IMR-90 (cell line): ENCODE results near the gene BCL2L1. TPM values are rescaled to one million over a fixed set of nuclear protein-coding genes. Genes with fewer than 3 reads are reported as not detected.
A peak's percentile ranks its signal among the peaks of the same experiment; 100 is the strongest.

Experiments
- ATAC-seq: fragments of 200-7000 bp; cut with Tn5 transposase; 2 replicates; pipeline ENCODE4 v1.9.1; 2020; ENCODE audit warnings: low read depth, mild to moderate bottlenecking, moderate library complexity
- BruUV-seq: library from RNA; stranded (reverse); fragments of 400-500 nt; replicated peaks from 2 replicates; lab custom pipeline; 2021; lab: Mats Ljungman, UMichigan
- CTCF ChIA-PET: fragments of 300-600 bp; formaldehyde crosslinking; extraction: SDS; loops from one replicate; lab custom pipeline; 2021; ENCODE audit warnings: antibody characterized with exemption; lab: Yijun Ruan, JAX
- POLR2A ChIA-PET: fragments of 300-600 bp; sonication (Branson Sonifier 250); formaldehyde crosslinking; loops from one replicate; lab custom pipeline; 2022; ENCODE audit warnings: antibody characterized with exemption; ENCODE audit not compliant: unreplicated experiment; lab: Charles Lee
- DNase-seq: peaks from one replicate; pipeline ENCODE4 v3.0.0; 2013
- H2AFZ ChIP-seq: replicated peaks from 2 replicates; pipeline ENCODE3; 2013; ENCODE audit warnings: low read length, mild to moderate bottlenecking; ENCODE audit not compliant: poor library complexity
- H2AK5ac ChIP-seq: 2 replicates; pipeline ENCODE4 v1.6.1; 2013; ENCODE audit warnings: low read depth, low read length, inconsistent platforms
- H2AK9ac ChIP-seq: replicated peaks from 2 replicates; pipeline ENCODE3; 2013; ENCODE audit warnings: mild to moderate bottlenecking, low read depth, low read length, moderate library complexity; ENCODE audit not compliant: poor library complexity
- H2BK120ac ChIP-seq: 2 replicates; pipeline ENCODE4 v1.6.1; 2013; ENCODE audit warnings: low read depth, low read length, inconsistent platforms
- H2BK15ac ChIP-seq: 3 replicates; pipeline ENCODE4 v1.6.1; 2013; ENCODE audit warnings: low read depth, low read length, inconsistent platforms
- H2BK20ac ChIP-seq: 2 replicates; pipeline ENCODE4 v1.6.1; 2013; ENCODE audit warnings: low read depth, mild to moderate bottlenecking, inconsistent platforms, low read length, moderate library complexity
- H2BK5ac ChIP-seq: 2 replicates; pipeline ENCODE4 v1.6.1; 2013; ENCODE audit warnings: mild to moderate bottlenecking, low read depth, low read length, inconsistent platforms; ENCODE audit not compliant: poor library complexity, severe bottlenecking
- H3K14ac ChIP-seq: replicated peaks from 2 replicates; pipeline ENCODE4 v1.6.1; 2013; ENCODE audit warnings: low read depth, low read length, inconsistent platforms
- H3K18ac ChIP-seq: 2 replicates; pipeline ENCODE4 v1.6.1; 2013; ENCODE audit warnings: low read depth, low read length, control low read depth
- H3K23ac ChIP-seq: 2 replicates; pipeline ENCODE4 v1.6.1; 2013; ENCODE audit warnings: low read depth, low read length, inconsistent platforms
- H3K27ac ChIP-seq: 2 replicates; pipeline ENCODE4 v1.5.1; 2013; ENCODE audit warnings: mild to moderate bottlenecking, control low read depth, low read length; ENCODE audit not compliant: insufficient read depth
- H3K27me3 ChIP-seq: 2 replicates; pipeline ENCODE4 v1.6.1; 2013; ENCODE audit warnings: low read length; ENCODE audit not compliant: control insufficient read depth, insufficient read depth
- H3K36me3 ChIP-seq: 2 replicates; pipeline ENCODE4 v1.6.1; 2013; ENCODE audit warnings: low read length, mixed read lengths; ENCODE audit not compliant: control insufficient read depth, insufficient read depth
- H3K4ac ChIP-seq: 2 replicates; pipeline ENCODE4 v1.6.1; 2013; ENCODE audit warnings: low read depth, low read length, inconsistent platforms
- H3K4me1 ChIP-seq: 2 replicates; pipeline ENCODE4 v1.6.1; 2013; ENCODE audit warnings: low read length, mixed read lengths; ENCODE audit not compliant: control insufficient read depth, insufficient read depth
- H3K4me2 ChIP-seq: 2 replicates; pipeline ENCODE4 v1.6.1; 2013; ENCODE audit warnings: low read depth, mild to moderate bottlenecking, control low read depth, low read length, moderate library complexity
- H3K4me3 ChIP-seq: 2 replicates; pipeline ENCODE4 v1.5.1; 2013; ENCODE audit warnings: low read depth, mild to moderate bottlenecking, control low read depth, low read length, moderate library complexity; ENCODE audit not compliant: insufficient read depth
- H3K56ac ChIP-seq: 2 replicates; pipeline ENCODE4 v1.6.1; 2013; ENCODE audit warnings: low read length, inconsistent platforms; ENCODE audit not compliant: insufficient read depth; ENCODE audit errors: extremely low read depth
- H3K79me1 ChIP-seq, 2 experiments: 2 replicates each; pipeline ENCODE4 v1.6.1; 2013; ENCODE audit warnings: low read length in 2 of 2, inconsistent platforms in 1 of 2, low read depth in 1 of 2
- H3K9ac ChIP-seq: 2 replicates; pipeline ENCODE4 v1.6.1; 2013; ENCODE audit warnings: low read depth, low read length, control low read depth
- H3K9me1 ChIP-seq: 2 replicates; pipeline ENCODE4 v1.6.1; 2013; ENCODE audit warnings: low read length, inconsistent platforms; ENCODE audit not compliant: insufficient read depth
- H3K9me3 ChIP-seq: 2 replicates; pipeline ENCODE4 v1.6.1; 2013; ENCODE audit warnings: low read length; ENCODE audit not compliant: control insufficient read depth, insufficient read depth
- H4K20me1 ChIP-seq: 2 replicates; pipeline ENCODE4 v1.6.1; 2013; ENCODE audit warnings: low read length, inconsistent platforms; ENCODE audit not compliant: insufficient read depth
- H4K5ac ChIP-seq: 2 replicates; pipeline ENCODE4 v1.6.1; 2013; ENCODE audit warnings: mild to moderate bottlenecking, low read depth, low read length, control low read depth
- H4K8ac ChIP-seq, 2 experiments: 2 replicates each; pipeline ENCODE4 v1.6.1; 2013; ENCODE audit warnings: low read depth in 2 of 2, low read length in 2 of 2, control low read depth in 1 of 2, inconsistent platforms in 1 of 2
- H4K91ac ChIP-seq: 2 replicates; pipeline ENCODE4 v1.6.1; 2013; ENCODE audit warnings: low read depth, low read length, inconsistent platforms; ENCODE audit not compliant: insufficient read depth
- BHLHE40 ChIP-seq: fragments of 150-350 bp; IDR thresholded peaks from 2 replicates; pipeline ENCODE4 v1.6.1; 2016; ENCODE audit warnings: mild to moderate bottlenecking, low read depth, low read length
- CEBPB ChIP-seq: IDR thresholded peaks from 2 replicates; pipeline ENCODE4 v1.6.1; 2012; ENCODE audit warnings: low read depth, low read length, improper control_type of control experiment
- CHD1 ChIP-seq: IDR thresholded peaks from 2 replicates; pipeline ENCODE4 v1.6.1; 2012; ENCODE audit warnings: low read depth, low read length, improper control_type of control experiment
- CTCF ChIP-seq: conservative IDR thresholded peaks from 2 replicates; pipeline ENCODE4 v1.5.1; 2012; ENCODE audit warnings: mild to moderate bottlenecking, low read depth, low read length, improper control_type of control experiment
- ELK1 ChIP-seq: fragments of 150-350 bp; IDR thresholded peaks from 2 replicates; pipeline ENCODE4 v1.6.1; 2016; ENCODE audit warnings: low read depth, mild to moderate bottlenecking, low read length, moderate library complexity, borderline replicate concordance
- MAFK ChIP-seq: IDR thresholded peaks from 2 replicates; pipeline ENCODE4 v1.6.1; 2012; ENCODE audit warnings: low read depth, low read length, improper control_type of control experiment
- MAZ ChIP-seq: IDR thresholded peaks from 2 replicates; pipeline ENCODE4 v1.6.1; 2012; ENCODE audit warnings: low read depth, mild to moderate bottlenecking, low read length, improper control_type of control experiment, moderate library complexity, borderline replicate concordance
- MXI1 ChIP-seq: IDR thresholded peaks from 2 replicates; pipeline ENCODE4 v1.6.1; 2012; ENCODE audit warnings: low read depth, mild to moderate bottlenecking, low read length, moderate library complexity, borderline replicate concordance
- NFE2L2 ChIP-seq: fragments of 150-350 bp; IDR thresholded peaks from 2 replicates; pipeline ENCODE4 v1.6.1; 2016; ENCODE audit warnings: low read depth, mild to moderate bottlenecking, low read length
- RCOR1 ChIP-seq: IDR thresholded peaks from 2 replicates; pipeline ENCODE4 v1.6.1; 2012; ENCODE audit warnings: mild to moderate bottlenecking, low read length, improper control_type of control experiment; ENCODE audit not compliant: insufficient replicate concordance
- SMC3 ChIP-seq: fragments of 150-350 bp; IDR thresholded peaks from 2 replicates; pipeline ENCODE4 v1.6.1; 2016; ENCODE audit warnings: low read depth, mild to moderate bottlenecking, antibody characterized with exemption, low read length, moderate library complexity
- USF2 ChIP-seq: fragments of 150-350 bp; IDR thresholded peaks from 2 replicates; pipeline ENCODE4 v1.6.1; 2017; ENCODE audit warnings: mild to moderate bottlenecking, antibody characterized with exemption, low read length, low read depth
- WGBS, 2 experiments: methylation state at CpG; one replicate each; pipeline versions ENCODE4 v1.1.5 to v1.1.7; 2013; ENCODE audit warnings: missing lambda C conversion rate in 2 of 2; ENCODE audit not compliant: insufficient read length in 1 of 2; ENCODE audit errors: extremely low coverage in 2 of 2; 5-methylcytosine and 5-hydroxymethylcytosine counted together
- dilution Hi-C: fragments of 300-500 bp; cut with HindIII; formaldehyde crosslinking; loops from one replicate; pipeline ENCODE4 v1.14.3; 2018; ENCODE audit warnings: low sequenced_read_pairs; ENCODE audit not compliant: unreplicated experiment
- in situ Hi-C: fragments of 300-500 bp; cut with MboI; formaldehyde crosslinking; loops from 3 replicates; pipeline ENCODE4 v1.14.3; 2019; ENCODE audit warnings: low sequenced_read_pairs, inconsistent platforms, mixed read lengths
- intact Hi-C: fragments of 100-400 bp; cut with micrococcal nuclease; formaldehyde crosslinking; loops from 2 replicates; pipeline ENCODE4 v1.10.0; 2022
- polyA plus RNA-seq, 3 experiments: library from polyadenylated mRNA; depleted of rRNA; stranded (reverse); fragments of >200 nt; gene quantifications; 2 replicates each; pipeline ENCODE4 v1.2.3, GENCODE V29; 2012; ENCODE audit warnings: low replicate concordance in 1 of 3
- total RNA-seq: library from RNA; depleted of rRNA; stranded (reverse); fragments of >200 nt; gene quantifications from 2 replicates; pipeline ENCODE4 v1.2.3, GENCODE V29; 2012

BCL2L1 gene
- total and polyA plus RNA-seq, 2 of the 4 experiments (the other 2 are of a cell fraction): 40.2 to 41.9 TPM

- WGBS, 2 experiments: no CpG with 5 or more reads among the region's 6 CpGs
- POLR2A ChIA-PET: interaction anchor here (0.7 to 0.9 kb wide), 2 partner anchors 13 to 23 kb away, joined by 3 read pairs; no protein-coding TSS in a partner anchor
- TSS peak; percentile 4 for BruUV-seq
- TF ChIP-seq CEBPB (peak; percentile 37; the same call in 1 of the 2 replicates), RCOR1 (peak; percentile 53), CHD1 (no peak), BHLHE40 (no peak), SMC3 (no peak), MAZ (no peak), ELK1 (no peak), CTCF (no peak), NFE2L2 (no peak), MAFK (peak; percentile 72), MXI1 (0 out of 2 replicates have a peak, but pooled peaks have one; percentile 20), USF2 (peak; percentile 45; the same call in 1 of the 2 replicates)
Observed at GRCh38 chr20:31698803-31699718, 23.6 kb downstream of the BCL2L1 start.

More at GRCh38 chr20:31698803-31699718, 23.6 kb downstream of the BCL2L1 start:
- CTCF ChIA-PET: interaction anchor here (0.9 to 1.6 kb wide), 2 partner anchors 37 to 65 kb away, joined by 3 to 6 read pairs; no protein-coding TSS in a partner anchor
- Histone ChIP-seq H3K4me2 (peak overlapping the region; percentile 22), H2BK15ac (peak overlapping the region; percentile 97), H3K27ac (peak overlapping the region; percentile 97), H3K4me1 (peaks cover 32% of the 10 kb centered on the region), H2AK5ac (peak overlapping the region; percentile 96), H4K20me1 (no peaks in the 10 kb centered on the region), H2BK120ac (peak overlapping the region; percentile 96), H4K5ac (peak overlapping the region; percentile 96), H3K9ac (peak overlapping the region; percentile 65), H3K27me3 (no peaks in the 10 kb centered on the region), H2AFZ (peak overlapping the region; percentile 58), H3K36me3 (peaks cover 3% of the 10 kb centered on the region), H3K56ac (peak overlapping the region; percentile 93), H2AK9ac (peak overlapping the region; percentile 74), H2BK5ac (peak overlapping the region; percentile 98), H3K9me3 (no peaks in the 10 kb centered on the region), H3K79me1 (peaks cover 31 to 67% of the 10 kb centered on the region in 2 experiments), H4K8ac (peak overlapping the region; percentile 91 to 97), H3K9me1 (peaks cover 33% of the 10 kb centered on the region), H3K4me3 (no peak overlapping the region), H2BK20ac (peak overlapping the region; percentile 97), H3K18ac (peak overlapping the region; percentile 98), H3K14ac (peak overlapping the region; percentile 96), H4K91ac (peak overlapping the region; percentile 99), H3K23ac (peak overlapping the region; percentile 96), H3K4ac (peak overlapping the region; percentile 97)
- intact Hi-C loops: no loop called here
- dilution Hi-C loops: no loop called here
- in situ Hi-C loops: no loop called here
- ATAC-seq (peak; percentile 91), DNase-seq (peak; percentile 98)
